HG03520 (cell line): Measurements from ENCODE around the gene MLXIP.
A peak's percentile ranks its signal among the peaks of the same experiment; 100 is the strongest.
"Not testable (repeated sequence)": the region's sequence is repeated elsewhere in the genome, so short reads cannot be mapped to it uniquely, and the experiment has no call there.

Experiments
- ATAC-seq: cut with Tn5 transposase; IDR thresholded peaks from one replicate; pipeline ENCODE4 v1.9.1; 2021; ENCODE audit warnings: mild to moderate bottlenecking, moderate library complexity; ENCODE audit not compliant: unreplicated experiment

The MLXIP gene

GRCh38 chr12:122078141-122079032 lies at the start of gene MLXIP:
TSS of gene MLXIP (plus strand) at chr12:122078756. CDS start at chr12:122078854, 98 bp downstream.
- ATAC-seq: peak; percentile 67

GRCh38 chr12:122028905-122029560 lies 49.5 kb upstream of the MLXIP start:
- peak; percentile 36 for ATAC-seq

GRCh38 chr12:122029620-122030423 lies 48.7 kb upstream of the MLXIP start:
- no peak for ATAC-seq

- ATAC-seq: no peak
Measured at GRCh38 chr12:122030424-122031035, 48.0 kb upstream of the MLXIP start.

- no peak for ATAC-seq
Measured at GRCh38 chr12:122031342-122032216, 47.0 kb upstream of the MLXIP start.

- ATAC-seq: no peak
Measured at GRCh38 chr12:122032580-122032979, 46.0 kb upstream of the MLXIP start.

GRCh38 chr12:122035292-122035691 lies 43.3 kb upstream of the MLXIP start:
- no peak for ATAC-seq

- ATAC-seq: no peak
Measured at GRCh38 chr12:122036153-122036552, 42.4 kb upstream of the MLXIP start.

GRCh38 chr12:122040579-122041386 lies 37.8 kb upstream of the MLXIP start:
- ATAC-seq: no peak

- ATAC-seq: not testable (repeated sequence)
Measured at GRCh38 chr12:122041458-122041857, 37.1 kb upstream of the MLXIP start.

- no peak for ATAC-seq
Measured at GRCh38 chr12:122042910-122043309, 35.6 kb upstream of the MLXIP start.

GRCh38 chr12:122043476-122043875 lies 35.1 kb upstream of the MLXIP start:
- ATAC-seq: no peak

GRCh38 chr12:122045262-122045661 lies 33.3 kb upstream of the MLXIP start:
- ATAC-seq: no peak

GRCh38 chr12:122046145-122046544 lies 32.4 kb upstream of the MLXIP start:
- no peak for ATAC-seq

- no peak for ATAC-seq
Measured at GRCh38 chr12:122048151-122048550, 30.4 kb upstream of the MLXIP start.

GRCh38 chr12:122049827-122050226 lies 28.7 kb upstream of the MLXIP start:
- no peak for ATAC-seq

- ATAC-seq: no peak
Measured at GRCh38 chr12:122050706-122051105, 27.9 kb upstream of the MLXIP start.

GRCh38 chr12:122051231-122051876 lies 27.2 kb upstream of the MLXIP start:
- ATAC-seq: no peak

GRCh38 chr12:122052285-122052684 lies 26.3 kb upstream of the MLXIP start:
- ATAC-seq: no peak
